Measurements from ENCODE around the gene TAF3. TPM values are rescaled to one million over a fixed set of nuclear protein-coding genes. Genes with fewer than 3 reads are reported as not detected.

The TAF3 gene
- total and polyA plus RNA-seq, 11 donors: 5.7 to 14.0 (median 10.3) TPM

- Histone ChIP-seq H3K4me1 (peaks cover 0 to 50% (median 18%) of the 10 kb centered on the region in 12 donors), H3K27me3 (peaks cover 82 to 100% (median 100%) of the 10 kb centered on the region in 9 donors), H3K36me3 (no peaks in the 10 kb centered on the region), H3K9me3 (no peaks in the 10 kb centered on the region), H3K4me3 (no peak overlapping the region), H3K27ac (no peak overlapping the region)
- intact Hi-C loops (cut with DNase I): no loop called here
- DNase-seq: no peak
- ATAC-seq: no peak
- WGBS, 4 donors: 7 to 11% (median 8%) methylated on average over 10 of the region's 10 CpGs
- TF ChIP-seq, protein P1, sequence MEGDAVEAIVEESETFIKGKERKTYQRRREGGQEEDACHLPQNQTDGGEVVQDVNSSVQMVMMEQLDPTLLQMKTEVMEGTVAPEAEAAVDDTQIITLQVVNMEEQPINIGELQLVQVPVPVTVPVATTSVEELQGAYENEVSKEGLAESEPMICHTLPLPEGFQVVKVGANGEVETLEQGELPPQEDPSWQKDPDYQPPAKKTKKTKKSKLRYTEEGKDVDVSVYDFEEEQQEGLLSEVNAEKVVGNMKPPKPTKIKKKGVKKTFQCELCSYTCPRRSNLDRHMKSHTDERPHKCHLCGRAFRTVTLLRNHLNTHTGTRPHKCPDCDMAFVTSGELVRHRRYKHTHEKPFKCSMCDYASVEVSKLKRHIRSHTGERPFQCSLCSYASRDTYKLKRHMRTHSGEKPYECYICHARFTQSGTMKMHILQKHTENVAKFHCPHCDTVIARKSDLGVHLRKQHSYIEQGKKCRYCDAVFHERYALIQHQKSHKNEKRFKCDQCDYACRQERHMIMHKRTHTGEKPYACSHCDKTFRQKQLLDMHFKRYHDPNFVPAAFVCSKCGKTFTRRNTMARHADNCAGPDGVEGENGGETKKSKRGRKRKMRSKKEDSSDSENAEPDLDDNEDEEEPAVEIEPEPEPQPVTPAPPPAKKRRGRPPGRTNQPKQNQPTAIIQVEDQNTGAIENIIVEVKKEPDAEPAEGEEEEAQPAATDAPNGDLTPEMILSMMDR (IDR thresholded peaks at IDR 0.05): no peak
- TF ChIP-seq POLR2A (IDR thresholded peaks at IDR 0.05): no peak
These were observed 223.1 kb downstream of the TAF3 start for GRCh38 chr10:8041284-8041991.

- Histone ChIP-seq H3K36me3 (no peaks in the 10 kb centered on the region), H3K27ac (no peak overlapping the region), H3K4me3 (no peak overlapping the region), H3K4me1 (peaks cover 0 to 43% (median 16%) of the 10 kb centered on the region in 12 donors), H3K27me3 (peaks cover 81 to 100% (median 99%) of the 10 kb centered on the region in 9 donors), H3K9me3 (no peaks in the 10 kb centered on the region)
- ATAC-seq: no peak
- intact Hi-C loops (cut with DNase I): no loop called here
- DNase-seq: no peak
- WGBS, 4 donors: 6 to 9% (median 7%) methylated on average over 16 to 17 of the region's 17 CpGs
- TF ChIP-seq, protein P1 (IDR thresholded peaks at IDR 0.05): no peak
- no peak for TF ChIP-seq POLR2A (IDR thresholded peaks at IDR 0.05)
These were observed 223.9 kb downstream of the TAF3 start for GRCh38 chr10:8041992-8042720.

DNA sequence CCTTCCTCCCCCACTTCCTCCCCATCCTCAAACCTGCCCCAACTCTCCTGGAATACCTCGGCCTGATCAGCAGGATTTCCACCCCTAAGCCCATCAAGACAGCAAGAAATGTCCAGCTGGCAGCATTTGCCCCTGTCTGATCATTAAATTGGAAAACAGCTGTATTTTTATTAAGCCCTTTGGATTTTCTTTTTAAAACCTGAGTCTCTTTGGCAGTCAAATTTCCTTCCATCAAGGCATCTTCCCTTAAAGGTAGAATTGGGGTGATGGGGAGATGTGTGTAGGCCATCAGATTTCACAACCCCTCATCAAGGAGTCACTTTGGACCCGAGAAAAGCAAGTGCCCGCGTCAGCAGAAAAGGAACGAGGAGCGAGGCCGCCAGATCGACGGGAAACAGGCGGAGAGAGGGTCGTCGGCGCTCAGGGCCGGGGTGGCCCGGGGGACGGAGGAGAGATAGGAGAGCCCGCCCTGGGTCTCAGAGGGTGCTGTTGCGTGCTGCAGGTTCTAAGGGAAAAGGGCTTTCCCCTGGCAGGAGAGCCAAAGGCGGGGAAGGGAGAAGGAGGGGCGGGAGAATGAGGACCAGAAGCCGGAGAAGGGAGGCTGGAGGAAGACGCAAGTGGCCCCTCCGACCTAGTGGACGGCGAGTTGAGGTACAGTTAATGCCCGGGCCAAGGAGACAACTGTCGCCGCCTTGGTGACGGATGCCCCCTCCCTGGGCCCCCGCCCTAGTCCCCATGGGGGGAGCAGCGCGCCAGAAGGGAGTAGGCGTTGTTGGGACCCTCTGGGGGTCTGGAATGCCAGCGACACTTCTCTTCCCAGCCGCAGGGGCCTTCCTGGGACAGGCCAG is 224.6 kb downstream of the TAF3 start:
- H3K36me3 ChIP-seq: no peaks in the 10 kb centered on the region
- ATAC-seq (no peak), DNase-seq (no peak)
- H3K4me3 ChIP-seq: no peak overlapping the region
- peaks cover 81 to 100% (median 99%) of the 10 kb centered on the region in 9 donors for H3K27me3 ChIP-seq
- no peak overlapping the region for H3K27ac ChIP-seq
- peaks cover 0 to 38% (median 15%) of the 10 kb centered on the region in 12 donors for H3K4me1 ChIP-seq
- intact Hi-C loops (cut with DNase I): no loop called here
- WGBS, 4 donors: 3 to 5% (median 4%) methylated on average over 33 to 35 of the region's 35 CpGs
- H3K9me3 ChIP-seq: no peaks in the 10 kb centered on the region
- TF ChIP-seq, protein P1 (IDR thresholded peaks at IDR 0.05): no peak
- no peak for TF ChIP-seq POLR2A (IDR thresholded peaks at IDR 0.05)
